Left ventricle myocardium inferior (tissue), 1 donor: ENCODE results near the gene ABHD1. TPM values are rescaled to one million over a fixed set of nuclear protein-coding genes. Genes with fewer than 3 reads are reported as not detected.
"Not testable (repeated sequence)": the region's sequence is repeated elsewhere in the genome, so short reads cannot be mapped to it uniquely, and the experiment has no call there.

ENCODE experiments used
- DNase-seq: peaks from one replicate; pipeline ENCODE4 v3.0.0-alpha.2; 2020
- H3K27ac ChIP-seq: fragments of 200-600 bp; replicated peaks from 2 replicates; pipeline ENCODE4 v1.8.0; 2021
- H3K27me3 ChIP-seq: fragments of 200-600 bp; 2 replicates; pipeline ENCODE4 v1.8.0; 2021; ENCODE audit warnings: low read depth
- H3K36me3 ChIP-seq: fragments of 200-600 bp; 2 replicates; pipeline ENCODE4 v1.8.0; 2021
- H3K4me1 ChIP-seq: fragments of 200-600 bp; 2 replicates; pipeline ENCODE4 v1.8.0; 2021
- H3K4me3 ChIP-seq: fragments of 200-600 bp; 2 replicates; pipeline ENCODE4 v1.8.0; 2021; ENCODE audit warnings: mild to moderate bottlenecking, moderate library complexity
- H3K9me3 ChIP-seq: fragments of 200-600 bp; replicated peaks from 2 replicates; pipeline ENCODE4 v1.8.0; 2021
- CTCF ChIP-seq: fragments of 200-600 bp; IDR thresholded peaks from 2 replicates; pipeline ENCODE4 v1.8.0; 2021; ENCODE audit warnings: antibody characterized with exemption, mild to moderate bottlenecking, borderline replicate concordance
- intact Hi-C: fragments of 100-400 bp; cut with micrococcal nuclease; formaldehyde crosslinking; loops from one replicate; pipeline ENCODE4 v1.11.0; 2022
- long read RNA-seq: library from polyadenylated mRNA; unstranded; transcript quantifications from one replicate; pipeline ENCODE4 v2.0.0, GENCODE V29; 2021
- total RNA-seq: library from RNA; stranded (reverse); fragmentation: NEBNext Ultra II Directional; extraction: Animal tissue kit (Norgen Biotek cat#: 25700); gene quantifications from one replicate; pipeline ENCODE4 v1.2.1, GENCODE V29; 2021
- donor health status: DM: no; HTN: yes; CAD: no; lungs with severe emphysema.

ABHD1 gene
- 3.5 TPM for total RNA-seq
- long read RNA-seq, partial matches to known transcripts: 0 of 3 reads
- long read RNA-seq, other reads (novel, unspliced or antisense): 3 of 3 reads

GRCh38 chr2:27123302-27124150 is at the start of gene ABHD1:
ABHD1 (plus strand) TSS chr2:27123815; CDS start chr2:27123949, 134 bp downstream.
- no peaks in the 10 kb centered on the region for H3K36me3 ChIP-seq
- peak; percentile 80 for DNase-seq
- peak within 1 kb of the TSS; percentile 78 for H3K27ac ChIP-seq
- peaks cover 16% of the 10 kb centered on the region for H3K27me3 ChIP-seq
- H3K4me3 ChIP-seq: peak within 1 kb of the TSS; percentile 75
- intact Hi-C loops: no loop called here
- peaks cover 26% of the 10 kb centered on the region for H3K4me1 ChIP-seq
- no peak for TF ChIP-seq CTCF
- H3K9me3 ChIP-seq: no peaks in the 10 kb centered on the region

- intact Hi-C loops: no loop called here
- peak; percentile 66 for DNase-seq
- no peaks in the 10 kb centered on the region for H3K27me3 ChIP-seq
- TF ChIP-seq CTCF: no peak
- peak overlapping the region; percentile 93 for H3K27ac ChIP-seq
- no peaks in the 10 kb centered on the region for H3K9me3 ChIP-seq
- H3K4me3 ChIP-seq: no peak overlapping the region
- H3K36me3 ChIP-seq: no peaks in the 10 kb centered on the region
- peaks cover 69% of the 10 kb centered on the region for H3K4me1 ChIP-seq
Measured at GRCh38 chr2:27074738-27075565, 48.7 kb upstream of the ABHD1 start.

- DNase-seq, H3K9me3 ChIP-seq, H3K36me3 ChIP-seq, intact Hi-C loops, H3K4me3 ChIP-seq, H3K27me3 ChIP-seq: not testable (repeated sequence)
- H3K27ac ChIP-seq: peak overlapping the region; percentile 93
- peaks cover 69% of the 10 kb centered on the region for H3K4me1 ChIP-seq
Measured at GRCh38 chr2:27075566-27075871, 48.1 kb upstream of the ABHD1 start.

- DNase-seq: no peak
- peak overlapping the region; percentile 93 for H3K27ac ChIP-seq
- intact Hi-C loops: no loop called here
- H3K4me3 ChIP-seq: no peak overlapping the region
- no peaks in the 10 kb centered on the region for H3K36me3 ChIP-seq
- no peak for TF ChIP-seq CTCF
- peaks cover 69% of the 10 kb centered on the region for H3K4me1 ChIP-seq
- no peaks in the 10 kb centered on the region for H3K9me3 ChIP-seq
- H3K27me3 ChIP-seq: no peaks in the 10 kb centered on the region
Measured at GRCh38 chr2:27076323-27076722, 47.3 kb upstream of the ABHD1 start.

GRCh38 chr2:27077231-27077630 is 46.4 kb upstream of the ABHD1 start:
- Histone ChIP-seq H3K27ac (peak overlapping the region; percentile 93), H3K36me3 (no peaks in the 10 kb centered on the region), H3K27me3 (no peaks in the 10 kb centered on the region), H3K9me3 (no peaks in the 10 kb centered on the region), H3K4me3 (no peak overlapping the region), H3K4me1 (peaks cover 72% of the 10 kb centered on the region)
- DNase-seq: no peak
- intact Hi-C loops: no loop called here
- no peak for TF ChIP-seq CTCF
